HG03159 (cell line): ENCODE measurements around the gene SELENON.

Source experiments
- ATAC-seq: cut with Tn5 transposase; IDR thresholded peaks from one replicate; pipeline ENCODE4 v1.9.1; 2021; ENCODE audit warnings: mild to moderate bottlenecking, moderate library complexity; ENCODE audit not compliant: unreplicated experiment

SELENON gene, protein sequence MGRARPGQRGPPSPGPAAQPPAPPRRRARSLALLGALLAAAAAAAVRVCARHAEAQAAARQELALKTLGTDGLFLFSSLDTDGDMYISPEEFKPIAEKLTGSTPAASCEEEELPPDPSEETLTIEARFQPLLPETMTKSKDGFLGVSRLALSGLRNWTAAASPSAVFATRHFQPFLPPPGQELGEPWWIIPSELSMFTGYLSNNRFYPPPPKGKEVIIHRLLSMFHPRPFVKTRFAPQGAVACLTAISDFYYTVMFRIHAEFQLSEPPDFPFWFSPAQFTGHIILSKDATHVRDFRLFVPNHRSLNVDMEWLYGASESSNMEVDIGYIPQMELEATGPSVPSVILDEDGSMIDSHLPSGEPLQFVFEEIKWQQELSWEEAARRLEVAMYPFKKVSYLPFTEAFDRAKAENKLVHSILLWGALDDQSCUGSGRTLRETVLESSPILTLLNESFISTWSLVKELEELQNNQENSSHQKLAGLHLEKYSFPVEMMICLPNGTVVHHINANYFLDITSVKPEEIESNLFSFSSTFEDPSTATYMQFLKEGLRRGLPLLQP

DNA sequence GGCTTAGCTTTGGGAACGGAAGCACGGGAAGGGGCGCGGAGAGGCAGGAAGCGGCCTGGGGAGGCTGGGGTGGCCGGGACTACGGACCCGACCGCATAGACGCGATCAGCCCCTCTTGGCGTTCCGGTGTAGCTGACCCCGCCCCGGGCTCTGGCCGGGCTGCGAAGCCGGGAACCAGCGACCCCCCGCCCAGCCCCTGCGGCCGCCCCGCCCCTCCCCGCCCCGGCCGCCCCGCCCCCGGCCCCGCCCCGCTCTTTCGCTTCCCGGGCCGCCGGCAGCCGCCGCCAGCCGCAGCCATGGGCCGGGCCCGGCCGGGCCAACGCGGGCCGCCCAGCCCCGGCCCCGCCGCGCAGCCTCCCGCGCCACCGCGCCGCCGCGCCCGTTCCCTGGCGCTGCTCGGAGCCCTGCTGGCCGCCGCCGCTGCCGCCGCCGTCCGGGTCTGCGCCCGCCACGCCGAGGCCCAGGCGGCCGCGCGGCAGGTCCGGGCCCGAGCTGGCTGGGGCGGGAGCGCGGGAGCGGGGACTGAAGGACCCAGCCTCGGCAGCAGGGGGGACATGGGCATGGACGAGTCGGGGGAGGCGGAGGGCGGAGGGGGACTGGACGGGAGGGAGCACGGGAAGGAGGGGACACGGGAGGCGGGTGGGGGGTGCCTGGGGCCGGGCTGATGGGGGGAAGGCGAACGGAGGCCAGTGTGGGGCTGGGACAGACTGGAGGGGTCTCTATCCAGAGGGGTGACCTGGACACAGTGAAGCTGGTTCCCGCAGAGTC lies at the start of gene SELENON:
Gene SELENON, plus strand, starts transcription at position 259 of the 768 bp plus-strand sequence. Its CDS starts 38 bp downstream, at position 297.
- no peak for ATAC-seq

DNA sequence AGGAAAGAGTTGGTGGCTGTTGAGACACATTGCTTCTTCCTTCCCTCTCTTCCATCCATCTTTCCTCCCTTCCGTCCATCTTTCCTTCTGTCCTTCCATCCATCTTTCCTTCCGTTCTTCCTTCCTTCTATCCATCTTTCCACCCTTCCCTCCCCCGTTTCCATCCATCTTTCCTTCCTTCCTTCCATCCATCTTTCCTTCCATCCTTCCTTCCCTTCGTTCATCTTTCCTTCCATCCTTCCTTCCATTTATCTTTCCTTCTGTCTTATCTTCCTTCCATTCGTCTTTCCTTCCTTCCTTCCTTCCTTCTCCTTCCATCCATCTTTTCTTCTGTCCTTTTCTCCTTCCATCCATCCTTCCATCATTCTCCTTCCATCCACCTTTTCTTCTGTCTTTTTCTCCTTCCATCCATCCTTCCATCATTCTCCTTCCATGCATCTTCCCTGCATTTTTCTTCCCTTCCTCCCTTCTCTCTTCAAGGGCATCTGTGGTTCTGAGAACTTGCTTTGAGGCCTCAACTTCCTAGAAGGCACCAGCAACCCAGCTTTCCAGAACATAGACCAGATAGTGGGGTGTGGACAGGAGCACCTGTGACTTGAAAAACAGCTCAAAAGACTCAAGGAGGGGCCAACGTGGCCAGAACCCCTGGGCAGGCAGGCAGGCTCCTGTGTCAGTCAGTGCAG lies 48.9 kb upstream of the SELENON start:
- no peak for ATAC-seq

DNA sequence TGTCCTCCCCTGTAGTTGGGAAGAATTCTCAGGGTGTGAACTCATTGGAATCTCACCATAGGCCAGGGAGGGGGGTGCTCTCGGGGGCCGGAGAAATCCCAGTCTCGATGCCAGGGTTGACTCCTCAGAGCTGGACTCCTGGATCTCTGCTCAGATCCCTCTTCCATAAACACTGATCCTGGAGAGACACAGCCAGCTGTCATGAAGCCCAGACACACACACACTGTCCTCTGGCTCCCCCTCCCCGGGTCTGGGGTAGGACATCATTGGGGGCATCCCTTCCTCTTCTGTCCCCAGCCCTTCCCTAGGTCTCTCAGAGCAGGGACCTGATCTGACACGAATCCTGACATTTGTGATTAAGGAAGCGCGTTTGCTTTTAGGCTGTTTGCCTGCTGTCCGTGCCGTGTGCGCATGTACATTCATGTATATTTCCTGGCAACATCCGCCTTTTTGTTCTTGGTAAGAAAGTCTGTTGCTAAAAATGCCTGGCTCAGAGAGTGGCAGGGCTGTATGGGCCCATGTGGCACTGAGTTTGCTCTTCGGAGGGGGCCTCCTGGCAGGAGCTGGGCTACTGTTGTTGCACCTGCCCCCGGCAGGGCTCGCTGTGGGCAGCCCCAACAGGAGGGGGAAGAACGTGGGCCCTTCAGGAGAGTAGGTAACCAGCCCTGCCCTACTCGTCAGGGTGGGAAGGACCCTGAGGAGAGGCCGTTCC lies 45.4 kb upstream of the SELENON start:
- no peak for ATAC-seq

DNA sequence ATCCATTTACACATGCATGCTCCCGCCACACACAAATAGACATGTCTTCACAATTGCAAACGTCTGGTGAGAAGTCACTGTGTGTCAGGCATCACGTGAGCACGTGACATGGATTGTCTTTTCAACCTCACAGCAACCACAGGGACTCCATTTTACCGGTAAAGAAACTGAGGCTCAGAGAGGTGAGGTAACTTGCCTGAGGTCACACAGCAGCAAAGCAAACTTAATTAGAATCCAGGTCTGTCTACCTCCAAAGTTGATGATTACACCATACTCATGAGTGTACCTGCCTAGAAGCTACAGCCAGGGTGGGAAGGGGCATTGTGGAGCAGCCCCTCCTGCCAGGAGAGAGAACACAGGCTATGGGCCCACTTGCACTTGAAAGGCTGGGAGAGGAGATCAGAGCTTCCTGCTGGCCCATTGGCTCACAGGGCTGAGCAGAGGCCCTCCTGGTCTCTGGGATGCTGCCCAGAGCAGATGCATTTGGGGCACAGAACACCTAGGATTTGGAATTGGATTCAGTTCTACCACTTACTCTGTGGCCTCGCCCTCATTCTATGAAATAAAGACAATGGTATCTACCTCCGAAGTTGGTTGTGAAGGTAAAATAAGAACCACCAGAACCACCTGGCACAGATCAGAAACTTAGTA lies 44.4 kb upstream of the SELENON start:
- ATAC-seq = no peak

DNA sequence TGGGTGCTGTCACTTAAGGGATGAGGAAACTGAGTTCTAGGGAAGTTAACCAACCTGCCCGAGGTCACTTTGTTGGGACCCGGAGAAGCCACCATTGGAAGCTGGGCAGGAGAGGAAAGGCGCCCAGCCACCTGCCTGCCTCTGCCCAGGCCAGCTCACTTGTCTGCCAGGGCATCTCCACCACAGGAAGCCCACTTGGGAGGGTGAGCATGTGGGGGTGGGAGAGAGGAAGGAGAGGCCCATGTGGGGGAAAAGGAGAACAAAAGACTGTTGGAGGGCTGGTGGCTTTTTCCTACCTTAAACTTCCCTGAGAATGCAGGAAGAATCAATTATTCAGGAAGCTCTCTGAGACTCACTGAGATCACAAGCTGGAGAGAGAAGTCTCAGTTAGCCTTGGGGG lies 43.8 kb upstream of the SELENON start:
- no peak for ATAC-seq

DNA sequence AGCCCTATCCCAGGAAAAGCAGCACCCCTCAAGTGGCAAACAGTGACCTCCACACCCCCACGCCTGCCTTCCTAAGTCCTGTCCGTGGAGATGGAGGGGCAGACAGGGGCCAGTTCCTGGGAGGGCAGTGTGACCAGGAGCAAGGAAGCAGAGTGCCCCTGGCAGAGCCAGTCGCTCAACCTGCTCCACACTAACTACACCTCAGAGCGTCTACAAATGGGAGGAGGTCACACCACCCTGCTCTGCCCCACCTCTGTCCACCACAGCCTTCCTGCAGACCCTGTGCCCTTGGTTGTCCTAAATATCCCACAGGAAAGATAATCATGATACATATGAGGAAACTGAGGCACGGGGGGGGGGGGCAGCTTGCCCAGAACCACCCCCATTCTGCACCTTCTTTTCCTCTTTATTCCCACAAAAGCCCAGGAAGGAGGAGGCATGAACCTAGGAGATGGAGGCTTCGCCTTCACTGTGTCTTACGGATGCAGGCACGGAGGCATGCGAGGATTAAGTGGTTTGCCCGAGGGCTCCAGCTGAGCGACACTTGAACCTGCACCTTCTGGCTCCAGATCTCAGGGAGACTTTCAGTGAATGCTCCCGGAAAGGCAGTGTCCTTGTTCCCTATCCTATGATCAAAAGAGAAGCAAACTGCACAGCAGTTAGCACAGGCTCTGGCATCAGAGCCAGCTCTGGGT lies 42.7 kb upstream of the SELENON start:
- ATAC-seq = no peak

DNA sequence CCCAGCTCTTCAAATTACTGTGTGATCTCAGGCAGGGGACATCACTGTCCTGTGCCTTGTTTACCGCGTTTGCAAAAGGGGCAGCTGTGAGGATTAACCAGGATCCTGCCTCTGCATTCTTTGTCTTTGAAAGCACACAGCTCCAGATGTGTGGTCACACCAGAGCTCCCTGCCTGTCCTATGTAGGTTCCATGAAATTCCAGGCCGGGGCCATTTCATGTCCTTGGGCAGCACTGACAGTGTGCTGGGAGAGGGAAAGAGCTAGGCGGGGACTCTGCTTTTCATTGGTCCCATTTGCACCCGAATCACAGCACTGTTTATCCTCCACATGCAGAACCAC lies 42.2 kb upstream of the SELENON start:
- ATAC-seq = no peak

DNA sequence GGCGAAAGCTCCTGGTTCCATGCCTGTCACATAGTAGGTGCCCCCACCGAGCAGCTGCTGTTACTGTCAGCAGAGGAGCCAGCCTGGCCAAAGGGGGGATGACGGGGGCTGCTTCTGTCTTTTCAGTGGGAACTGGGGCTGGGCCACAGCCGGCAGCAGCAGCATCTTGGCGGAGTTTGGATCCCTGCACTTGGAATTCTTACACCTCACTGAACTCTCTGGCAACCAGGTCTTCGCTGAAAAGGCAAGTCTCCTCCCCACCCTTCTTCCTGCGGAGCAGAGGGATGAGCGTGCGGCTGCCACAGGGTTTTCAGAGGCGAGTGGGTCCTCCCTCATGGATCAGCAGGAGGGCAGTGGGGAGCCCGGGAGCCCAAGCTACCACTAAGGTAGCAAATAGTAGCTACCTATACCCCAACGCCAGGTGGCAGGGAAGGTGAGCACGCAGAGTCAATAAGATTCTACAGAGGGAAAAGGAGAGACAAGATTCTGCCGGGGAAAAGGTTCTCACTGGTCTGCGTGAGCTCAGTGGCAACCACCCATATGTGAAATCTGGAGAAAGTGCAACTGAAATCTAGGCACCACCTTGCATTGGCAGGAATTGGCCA lies 41.4 kb upstream of the SELENON start:
- no peak for ATAC-seq

DNA sequence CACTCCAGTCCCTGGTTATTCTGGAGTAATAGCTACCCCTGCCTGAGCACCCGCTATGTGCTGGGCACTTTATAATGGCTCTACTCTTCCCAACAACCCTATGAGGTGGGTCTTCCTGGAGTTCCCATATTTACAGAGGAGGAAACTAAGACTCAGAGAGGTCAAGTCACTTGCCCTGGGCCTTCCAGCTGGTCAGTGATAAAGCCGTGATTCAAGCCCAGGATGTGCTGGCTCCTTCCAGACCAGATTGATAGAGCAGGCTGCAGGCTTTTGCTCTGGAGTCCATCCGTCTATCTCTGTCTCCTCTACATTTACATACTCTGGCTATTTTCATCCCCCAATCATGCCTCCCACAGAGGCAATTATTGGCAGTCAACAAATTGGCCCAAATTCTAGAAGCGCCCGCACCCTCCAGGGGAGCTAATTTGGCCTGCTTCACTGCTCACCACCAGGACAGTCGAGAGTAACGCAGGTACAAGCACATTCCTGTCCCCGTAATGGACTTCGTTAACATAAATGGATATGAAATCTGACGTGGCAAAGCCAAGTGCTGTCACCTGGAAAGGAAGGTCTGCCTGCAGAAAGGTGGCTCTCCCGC lies 39.8 kb upstream of the SELENON start:
- ATAC-seq = no peak

DNA sequence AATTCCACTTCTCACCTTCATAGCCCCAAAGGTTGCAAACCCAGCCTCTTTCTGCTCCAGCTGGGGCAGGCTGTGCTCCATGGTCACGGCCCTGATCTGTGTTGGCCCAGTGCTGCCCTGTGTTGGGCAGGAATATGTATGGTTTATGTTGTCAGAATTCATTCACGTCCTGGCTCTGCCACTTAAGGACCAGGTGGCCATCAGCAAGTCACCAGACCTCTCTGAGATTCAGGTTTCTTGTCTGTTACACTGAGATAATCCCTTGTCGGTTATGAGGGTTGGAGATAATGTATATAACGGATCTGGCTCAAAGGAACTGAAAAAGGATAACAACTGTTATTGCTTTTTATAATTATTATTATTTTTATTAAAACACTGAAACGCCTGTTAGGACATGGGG lies 39.1 kb upstream of the SELENON start:
- ATAC-seq = no peak

DNA sequence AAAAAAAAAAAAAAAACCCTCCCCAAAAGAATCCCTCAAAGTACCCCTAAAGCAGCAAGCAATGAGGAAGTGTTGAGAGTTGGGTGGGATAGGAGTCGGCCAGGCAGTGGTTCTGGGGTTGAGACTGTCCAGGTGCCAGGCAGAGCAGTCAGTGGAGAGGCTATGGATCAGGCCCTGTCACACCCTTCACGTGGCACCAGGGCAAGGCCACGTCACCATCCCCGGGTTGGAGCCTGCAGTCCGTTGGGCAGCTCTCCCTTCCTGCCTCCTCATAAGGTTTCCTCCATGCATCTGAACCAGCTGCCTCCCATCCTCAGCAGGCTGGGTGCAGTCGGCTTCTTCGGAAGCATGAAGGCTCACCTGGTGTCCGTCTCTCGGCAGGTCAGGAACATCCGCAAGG lies 36.5 kb upstream of the SELENON start:
- no peak for ATAC-seq

DNA sequence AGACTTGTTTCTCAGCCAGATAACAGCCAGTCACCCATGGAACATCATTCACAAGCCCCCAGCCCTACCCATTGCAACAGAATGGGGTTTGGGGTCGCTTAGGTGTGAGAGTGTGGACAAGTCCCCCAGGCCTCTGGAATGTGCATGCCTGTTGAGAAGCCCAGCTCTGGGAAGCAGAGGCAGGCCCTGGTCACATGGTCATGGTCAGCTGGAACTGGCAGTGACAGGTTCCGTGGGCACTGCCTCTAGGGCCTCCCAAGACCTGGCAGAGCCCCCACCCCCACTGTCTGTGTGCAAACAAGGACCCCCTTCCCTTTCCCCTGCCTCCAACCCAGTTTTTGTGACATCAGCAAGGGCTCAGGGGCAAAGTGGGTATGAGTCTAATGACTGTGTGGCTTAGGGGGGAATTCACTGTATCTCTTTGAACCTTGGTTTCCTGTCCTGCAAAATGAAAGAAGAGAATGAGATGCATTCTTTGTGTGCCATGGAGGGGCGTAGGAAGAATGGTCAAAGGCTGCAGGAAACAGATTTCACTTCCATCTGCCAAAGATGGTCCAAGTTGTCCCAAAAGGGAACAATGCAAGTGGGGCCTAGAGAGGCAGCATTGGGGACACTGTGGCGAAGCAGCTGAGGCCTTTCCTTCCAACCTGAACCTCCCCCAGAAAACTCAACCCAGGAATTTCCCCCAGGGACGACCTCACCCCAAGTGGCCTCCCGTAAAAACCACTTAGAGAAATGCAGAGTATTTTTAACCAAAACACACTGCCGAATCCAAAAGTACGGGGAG lies 34.7 kb upstream of the SELENON start:
- no peak for ATAC-seq

DNA sequence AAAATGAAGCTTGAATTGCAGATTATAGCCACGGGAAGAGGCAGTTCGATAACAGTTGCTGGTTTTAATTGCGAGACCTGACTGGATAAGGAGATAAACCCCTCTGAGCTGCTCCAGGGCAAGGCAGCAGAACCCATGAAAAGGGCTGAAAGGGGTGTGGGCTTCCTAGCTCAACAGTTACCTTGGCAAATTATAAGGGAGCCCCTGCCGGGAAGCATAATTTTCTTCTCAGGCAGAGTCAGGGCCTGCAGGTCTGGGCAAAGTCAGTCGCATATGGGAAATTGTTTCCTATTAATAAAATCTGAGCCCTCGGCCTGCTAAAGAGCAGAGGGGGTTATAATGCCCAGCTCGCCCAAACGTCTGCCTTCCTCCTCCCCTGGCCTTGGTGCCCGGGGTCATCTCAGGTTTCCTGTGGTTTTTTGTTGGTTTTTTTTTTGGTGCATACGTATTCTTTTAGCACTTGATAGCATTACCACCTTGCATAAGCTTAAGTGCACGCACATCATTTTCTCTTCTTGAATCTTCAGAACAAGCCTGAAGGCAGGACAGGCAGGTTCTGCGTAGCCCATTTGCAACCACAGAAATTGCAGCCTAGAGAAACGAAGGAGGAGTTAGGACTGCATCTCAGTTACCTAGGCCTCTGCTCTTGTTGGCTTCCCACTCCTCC lies 33.9 kb upstream of the SELENON start:
- no peak for ATAC-seq

DNA sequence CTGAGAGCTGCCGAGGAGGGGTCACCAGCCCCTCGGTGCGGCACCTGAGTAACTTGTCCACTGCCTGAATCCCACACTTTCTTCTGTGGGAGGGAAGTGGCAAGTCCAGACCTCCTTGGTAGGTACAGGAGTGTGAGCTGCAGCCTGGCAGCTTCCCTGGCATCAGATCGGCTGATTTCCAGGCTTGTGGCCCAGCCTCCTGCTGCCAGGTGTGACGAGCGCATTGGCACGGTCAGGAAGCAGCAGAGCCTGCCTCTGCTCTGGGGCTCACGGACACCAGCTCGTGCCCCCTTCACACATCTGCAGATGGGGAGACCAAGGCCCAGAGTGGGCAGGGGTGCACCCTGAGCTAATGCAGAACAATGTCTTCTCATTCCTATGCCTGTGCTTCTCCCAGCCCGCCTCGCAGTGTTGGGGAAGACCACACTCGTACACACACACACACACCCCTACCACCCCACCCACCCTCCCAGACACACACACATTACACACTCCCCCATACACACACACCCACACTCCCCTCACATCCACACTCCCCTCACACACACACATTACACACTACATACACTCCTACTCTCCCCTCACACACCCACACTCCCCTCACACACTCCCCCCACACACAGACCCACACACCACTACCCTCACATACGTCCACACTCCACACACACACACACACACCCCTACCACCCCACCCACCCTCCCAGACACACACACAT lies 33.1 kb upstream of the SELENON start:
- ATAC-seq = no peak

DNA sequence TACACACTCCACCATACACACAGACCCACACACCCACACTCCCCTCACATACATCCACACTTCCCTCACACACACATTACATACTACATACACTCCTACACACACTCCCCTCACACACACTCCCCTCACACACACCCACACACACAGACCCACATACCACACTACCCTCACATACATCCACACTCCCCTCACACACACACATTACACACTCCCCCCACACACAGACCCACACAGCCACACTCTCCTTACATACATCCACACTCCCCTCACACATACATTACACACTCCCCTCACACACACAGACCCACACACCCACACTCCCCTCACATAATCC lies 32.6 kb upstream of the SELENON start:
- no peak for ATAC-seq

DNA sequence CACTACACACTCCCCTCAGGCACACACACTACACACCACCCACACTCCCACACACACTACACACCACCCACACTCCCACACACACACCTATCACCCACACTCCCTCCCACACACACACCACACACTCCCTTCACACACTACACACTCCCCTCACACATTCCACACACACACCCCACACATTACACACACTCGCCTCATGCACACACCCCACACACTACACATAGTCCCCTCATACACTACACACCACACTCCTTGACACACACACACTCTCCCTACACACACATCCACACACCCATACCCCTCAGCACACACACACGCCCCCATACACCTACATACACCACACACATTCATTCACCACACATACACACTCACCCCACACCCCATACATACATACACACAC lies 31.0 kb upstream of the SELENON start:
- ATAC-seq = no peak
